Ectodermal cell (in vitro differentiated cells): Measurements from ENCODE around the gene CRYBA1.
"Not testable (repeated sequence)": the region's sequence is repeated elsewhere in the genome, so short reads cannot be mapped to it uniquely, and the experiment has no call there.

ENCODE experiments used
- H3K27ac ChIP-seq: 2 replicates; pipeline ENCODE4 v1.7.0; 2013; ENCODE audit warnings: mild to moderate bottlenecking, low read depth, low read length; ENCODE audit not compliant: insufficient read depth, poor library complexity, severe bottlenecking
- H3K27me3 ChIP-seq: 2 replicates; pipeline ENCODE4 v1.7.0; 2013; ENCODE audit warnings: mild to moderate bottlenecking, low read length; ENCODE audit not compliant: insufficient read depth, control insufficient read depth, poor library complexity, severe bottlenecking
- H3K36me3 ChIP-seq: one replicate; pipeline ENCODE4 v1.7.0; 2013; ENCODE audit warnings: low read length; ENCODE audit not compliant: control insufficient read depth, insufficient read depth
- H3K4me1 ChIP-seq: one replicate; pipeline ENCODE4 v1.7.0; 2013; ENCODE audit warnings: low read length; ENCODE audit not compliant: control insufficient read depth, insufficient read depth
- H3K4me3 ChIP-seq: 2 replicates; pipeline ENCODE4 v1.7.0; 2013; ENCODE audit warnings: low read depth, low read length, control low read depth; ENCODE audit not compliant: insufficient read depth
- H3K9me3 ChIP-seq: 2 replicates; pipeline ENCODE4 v1.7.0; 2013; ENCODE audit warnings: mild to moderate bottlenecking, low read length, moderate library complexity; ENCODE audit not compliant: control insufficient read depth
- WGBS, 2 experiments: methylation state at CpG; one replicate each; pipeline ENCODE4 v1.1.7; 2013; ENCODE audit warnings: missing lambda C conversion rate in 2 of 2; 5-methylcytosine and 5-hydroxymethylcytosine counted together

CRYBA1 gene

DNA sequence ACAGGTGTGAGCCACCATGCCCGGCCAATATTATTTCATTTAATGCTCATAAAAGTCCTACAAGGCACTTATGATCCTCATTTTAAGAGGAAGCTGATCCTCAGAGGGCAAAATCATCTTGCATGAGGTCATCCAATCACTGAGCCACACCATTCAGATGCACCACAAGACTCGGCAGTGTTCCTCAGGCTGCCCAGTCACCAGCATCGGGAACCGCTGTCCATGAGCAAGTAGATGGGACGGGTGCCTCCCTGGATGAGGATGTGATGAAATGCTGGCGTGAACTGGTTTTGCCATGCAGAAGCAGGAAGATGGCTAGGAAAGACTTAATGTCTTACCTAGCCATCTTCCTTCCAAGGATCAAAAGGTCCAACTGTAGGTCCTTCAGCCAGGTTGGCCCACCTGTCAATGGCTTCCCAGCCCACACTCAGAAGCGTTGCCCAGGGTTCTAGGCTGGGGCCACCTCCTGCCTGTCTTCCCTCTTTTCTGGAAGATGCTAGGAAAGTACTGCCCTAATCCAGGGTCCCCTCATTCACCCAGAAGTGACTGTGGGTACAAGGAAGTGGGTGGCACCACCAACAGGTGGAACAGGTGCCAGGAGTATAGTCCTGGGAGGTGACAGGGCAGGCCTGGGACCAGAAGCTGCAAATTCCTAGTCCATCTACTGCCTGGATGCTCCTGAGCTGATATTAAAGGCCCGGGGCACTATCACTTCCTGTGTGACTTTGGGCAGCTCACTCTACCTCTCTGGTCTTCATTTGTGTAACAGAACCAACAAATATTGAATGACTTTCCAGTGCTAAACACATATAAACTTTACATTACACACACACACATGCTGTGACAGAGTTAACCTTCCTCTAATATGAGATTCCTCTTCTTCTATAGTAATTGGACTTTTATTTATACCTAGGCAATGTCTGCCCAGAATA lies 32.2 kb upstream of the CRYBA1 start:
- Histone ChIP-seq H3K27ac (no peak overlapping the region), H3K4me1 (peaks cover 7% of the 10 kb centered on the region), H3K36me3 (no peaks in the 10 kb centered on the region), H3K4me3 (no peak overlapping the region), H3K9me3 (no peaks in the 10 kb centered on the region), H3K27me3 (no peaks in the 10 kb centered on the region)
- 94% methylated on average over 8 of the region's 8 CpGs for WGBS, 2 experiments

DNA sequence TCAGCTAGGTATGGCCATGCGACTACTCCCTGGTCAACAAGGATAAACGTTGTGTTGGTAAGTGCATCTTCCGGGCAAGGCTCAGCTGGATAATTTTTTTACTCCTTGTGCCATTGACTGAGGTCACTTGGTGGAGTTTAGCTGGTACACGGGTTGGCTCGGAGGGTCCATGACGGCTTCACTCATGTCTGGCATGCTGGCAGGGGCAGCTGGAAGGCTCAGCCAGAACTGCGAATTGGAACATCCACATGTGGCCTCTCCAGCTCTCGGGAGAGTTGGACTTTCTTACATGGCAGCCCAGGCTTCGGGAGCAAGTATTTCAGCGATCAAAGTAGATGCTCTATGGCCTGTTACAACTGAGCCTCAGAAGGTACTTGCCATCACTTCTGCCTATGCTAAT lies 31.5 kb upstream of the CRYBA1 start:
- Histone ChIP-seq H3K4me3 (no peak overlapping the region), H3K4me1 (peaks cover 7% of the 10 kb centered on the region), H3K36me3 (no peaks in the 10 kb centered on the region), H3K27ac (no peak overlapping the region), H3K27me3 (no peaks in the 10 kb centered on the region), H3K9me3 (no peaks in the 10 kb centered on the region)
- WGBS, 2 experiments: 93 to 94% methylated on average over 10 of the region's 10 CpGs

DNA sequence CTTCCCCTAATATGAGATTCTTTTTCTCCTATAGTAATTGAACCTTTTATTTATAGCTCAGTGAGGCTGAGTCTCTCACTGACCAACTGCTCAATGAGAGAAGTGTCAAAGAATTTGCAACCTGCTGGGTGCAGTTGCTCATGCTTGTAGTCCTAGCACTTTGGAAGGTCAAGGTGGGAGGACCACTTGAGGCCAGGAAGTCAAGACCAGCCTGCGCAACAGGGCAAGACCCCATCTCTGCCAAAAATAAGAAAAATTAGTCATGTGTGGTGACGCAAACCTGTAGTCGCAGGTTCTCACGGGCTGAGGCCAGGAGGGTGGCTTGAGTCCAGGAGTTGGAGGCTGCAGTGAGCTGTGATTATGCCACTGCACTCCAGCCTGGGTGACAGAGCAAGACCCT lies 30.9 kb upstream of the CRYBA1 start:
- 95 to 98% methylated on average over 4 of the region's 4 CpGs for WGBS, 2 experiments
- no peak overlapping the region for H3K4me3 ChIP-seq
- no peak overlapping the region for H3K27ac ChIP-seq
- H3K9me3 ChIP-seq: no peaks in the 10 kb centered on the region
- H3K36me3 ChIP-seq: no peaks in the 10 kb centered on the region
- no peaks in the 10 kb centered on the region for H3K27me3 ChIP-seq
- peaks cover 7% of the 10 kb centered on the region for H3K4me1 ChIP-seq

DNA sequence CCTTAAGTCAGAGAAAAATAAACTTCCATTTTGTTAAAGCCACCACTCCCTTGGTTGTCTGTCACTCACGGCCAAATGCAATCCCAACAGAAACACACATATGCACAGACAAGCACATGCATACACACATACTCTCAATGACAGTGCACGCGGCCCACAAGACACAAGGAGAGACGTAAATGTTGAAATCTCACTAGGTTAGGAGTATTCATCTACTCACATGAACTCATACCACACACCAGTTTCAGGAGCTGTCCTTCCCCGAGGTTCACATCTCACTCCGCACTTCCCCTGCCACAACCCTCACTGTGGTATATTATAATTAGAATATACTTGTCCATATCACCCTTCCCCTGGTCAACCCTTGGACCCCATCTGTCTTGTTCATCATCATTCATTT lies 30.5 kb upstream of the CRYBA1 start:
- no peak overlapping the region for H3K27ac ChIP-seq
- H3K36me3 ChIP-seq: no peaks in the 10 kb centered on the region
- 93 to 98% methylated on average over 5 to 6 of the region's 6 CpGs for WGBS, 2 experiments

DNA sequence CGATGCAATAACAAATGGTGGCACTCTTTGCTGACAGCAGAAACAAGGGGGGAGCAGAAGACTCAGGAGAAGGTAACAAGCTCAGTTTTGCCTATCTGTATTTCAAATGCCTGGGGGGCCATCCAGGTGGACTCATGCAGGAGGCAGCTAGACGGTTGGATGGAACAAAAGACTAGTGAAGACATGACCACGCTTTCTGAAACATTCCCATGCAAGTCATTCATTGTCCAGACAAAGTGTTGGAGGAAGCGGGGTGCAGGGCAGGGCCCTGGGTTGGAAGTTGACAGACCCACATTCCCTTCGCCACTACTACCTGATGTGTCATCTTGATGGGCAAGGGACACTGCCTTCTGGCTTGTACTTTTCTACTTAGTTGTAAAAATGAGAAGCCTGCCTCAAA lies 29.8 kb upstream of the CRYBA1 start:
- no peak overlapping the region for H3K4me3 ChIP-seq
- H3K27ac ChIP-seq: no peak overlapping the region
- H3K36me3 ChIP-seq: no peaks in the 10 kb centered on the region
- H3K4me1 ChIP-seq: no peaks in the 10 kb centered on the region
- WGBS, 2 experiments: 91 to 92% methylated on average over 5 of the region's 5 CpGs
- no peaks in the 10 kb centered on the region for H3K9me3 ChIP-seq
- no peaks in the 10 kb centered on the region for H3K27me3 ChIP-seq

More for the DNA sequence above, 30.5 kb upstream of the CRYBA1 start:
- Histone ChIP-seq H3K9me3 (no peaks in the 10 kb centered on the region), H3K27me3 (no peaks in the 10 kb centered on the region), H3K4me1 (peaks cover 7% of the 10 kb centered on the region), H3K4me3 (no peak overlapping the region)

DNA sequence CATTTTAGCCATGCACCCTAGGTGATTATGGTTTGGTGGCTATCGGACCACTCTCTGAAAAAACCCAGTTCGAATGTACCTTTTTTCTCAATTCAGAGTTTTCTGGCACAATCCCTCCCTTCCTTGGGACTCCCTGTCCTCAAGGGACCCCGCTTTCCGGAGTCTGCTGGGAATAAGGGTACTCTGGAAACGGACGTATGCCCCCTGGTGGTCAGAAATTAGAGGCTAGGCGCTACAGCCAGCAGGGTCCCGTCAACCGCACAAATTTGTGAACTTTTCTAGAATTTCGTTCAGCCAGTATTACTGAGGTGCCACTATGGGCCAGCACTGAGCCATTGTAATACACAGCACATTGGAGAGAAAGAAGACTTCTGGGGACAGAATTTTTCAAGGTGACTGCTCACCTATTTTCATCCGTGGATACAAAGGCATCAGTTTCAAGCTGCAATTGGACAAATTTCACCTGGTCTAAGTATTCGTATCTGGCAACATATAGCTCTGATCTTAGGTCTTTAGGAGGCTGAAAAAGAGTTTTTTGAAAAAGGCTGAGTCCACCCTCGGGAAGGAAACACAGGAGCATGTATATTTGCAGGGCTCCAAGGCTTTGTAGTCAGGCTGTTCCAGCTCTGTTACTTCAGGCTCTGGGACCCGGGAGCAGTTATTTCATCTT lies 27.1 kb upstream of the CRYBA1 start:
- no peak overlapping the region for H3K27ac ChIP-seq
- no peaks in the 10 kb centered on the region for H3K27me3 ChIP-seq
- H3K9me3 ChIP-seq: no peaks in the 10 kb centered on the region
- H3K36me3 ChIP-seq: no peaks in the 10 kb centered on the region
- no peak overlapping the region for H3K4me3 ChIP-seq
- H3K4me1 ChIP-seq: no peaks in the 10 kb centered on the region
- WGBS, 2 experiments: 29 to 32% methylated on average over 14 of the region's 14 CpGs

DNA sequence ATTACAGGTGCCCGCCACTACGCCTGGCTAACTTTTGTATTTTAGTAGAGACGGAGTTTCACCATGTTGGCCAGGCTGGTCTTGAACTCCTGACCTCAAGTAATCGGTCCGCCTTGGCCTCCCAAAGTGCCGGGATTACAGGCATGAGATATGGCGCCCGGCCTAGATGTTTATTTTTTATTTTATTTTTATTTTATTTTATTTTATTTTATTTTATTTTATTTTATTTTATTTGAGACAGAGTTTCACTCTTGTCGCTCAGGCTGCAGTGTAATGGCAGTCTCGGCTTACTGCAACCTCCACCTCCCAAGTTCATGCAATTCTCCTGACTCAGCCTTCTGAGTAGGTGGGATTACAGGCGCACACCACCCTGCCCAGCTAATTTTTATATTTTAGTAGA lies 25.3 kb upstream of the CRYBA1 start:
- not testable (repeated sequence) for H3K27me3 ChIP-seq, H3K36me3 ChIP-seq

DNA sequence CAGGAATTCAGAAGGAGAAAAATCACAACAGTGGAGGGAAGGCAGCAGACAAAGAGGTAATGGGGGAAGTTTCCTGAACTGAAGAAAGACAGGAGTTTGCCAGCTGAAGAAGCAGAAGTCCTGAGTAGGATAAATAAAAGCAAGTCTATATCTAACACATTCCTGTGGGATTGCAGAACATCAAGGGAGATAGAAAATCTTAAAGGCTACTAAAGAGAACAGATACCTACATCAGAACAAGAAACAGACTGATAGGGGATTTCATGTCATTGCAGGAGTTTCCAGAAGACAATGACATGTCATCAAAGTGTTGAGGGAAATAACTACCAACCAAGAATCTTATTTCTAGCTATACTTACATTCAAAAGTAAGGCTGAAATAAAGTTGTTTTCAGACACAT lies 21.3 kb upstream of the CRYBA1 start:
- no peaks in the 10 kb centered on the region for H3K36me3 ChIP-seq
- no peaks in the 10 kb centered on the region for H3K9me3 ChIP-seq
- no peak overlapping the region for H3K27ac ChIP-seq
- H3K4me3 ChIP-seq: no peak overlapping the region
- no peaks in the 10 kb centered on the region for H3K4me1 ChIP-seq
- H3K27me3 ChIP-seq: no peaks in the 10 kb centered on the region

More for the DNA sequence above, 25.3 kb upstream of the CRYBA1 start:
- H3K9me3 ChIP-seq, H3K27ac ChIP-seq, H3K4me3 ChIP-seq, H3K4me1 ChIP-seq: not testable (repeated sequence)
- 93 to 96% methylated on average over 9 of the region's 11 CpGs for WGBS, 2 experiments

DNA sequence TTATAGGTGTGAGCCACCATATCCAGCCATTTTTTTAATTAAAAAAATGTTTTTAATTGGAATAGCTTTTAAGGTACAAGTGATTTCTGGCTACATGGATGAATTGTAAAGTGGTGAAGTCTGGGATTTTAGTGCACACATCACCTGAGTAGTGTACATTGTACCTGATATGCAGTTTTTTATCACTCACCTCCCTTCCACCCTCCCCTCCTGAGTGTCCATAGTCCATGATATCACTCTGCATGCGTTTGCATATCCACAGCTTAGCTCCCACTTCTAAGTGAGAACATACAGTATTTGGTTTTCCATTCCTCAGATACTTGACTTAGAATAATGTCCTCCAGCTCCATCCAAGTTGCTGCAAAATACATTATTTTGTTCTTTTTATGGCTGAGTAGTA lies 13.4 kb upstream of the CRYBA1 start:
- Histone ChIP-seq H3K27ac (no peak overlapping the region), H3K4me1 (no peaks in the 10 kb centered on the region), H3K27me3 (no peaks in the 10 kb centered on the region), H3K9me3 (no peaks in the 10 kb centered on the region), H3K36me3 (no peaks in the 10 kb centered on the region), H3K4me3 (no peak overlapping the region)
- WGBS, 2 experiments: 90 to 100% methylated on average over 1 of the region's 1 CpG

DNA sequence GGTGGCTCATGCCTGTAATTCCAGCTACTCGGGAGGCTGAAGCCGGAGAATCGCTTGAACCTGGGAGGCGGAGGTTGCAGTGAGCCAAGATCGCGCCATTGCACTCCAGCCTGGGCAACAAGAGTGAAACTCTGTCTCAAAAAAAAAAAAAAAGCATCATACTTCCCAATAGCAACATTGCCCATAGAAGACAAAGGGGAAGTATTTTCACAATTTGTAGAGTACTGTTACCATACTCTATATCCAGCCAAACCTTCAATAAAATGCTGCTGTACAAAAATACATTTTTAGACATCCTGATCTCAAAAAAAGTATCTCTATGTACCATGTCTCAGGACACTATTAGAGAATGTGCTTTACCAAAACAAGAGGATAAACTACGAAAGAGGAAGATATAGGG lies 11.7 kb upstream of the CRYBA1 start:
- H3K9me3 ChIP-seq, H3K4me3 ChIP-seq, H3K27me3 ChIP-seq, H3K4me1 ChIP-seq, H3K27ac ChIP-seq, H3K36me3 ChIP-seq: not testable (repeated sequence)
- WGBS, 2 experiments: 92 to 97% methylated on average over 5 to 7 of the region's 7 CpGs
